Neural progenitor cell (in vitro differentiated cells): ENCODE data around the gene ENO2. TPM values are rescaled to one million over a fixed set of nuclear protein-coding genes. Genes with fewer than 3 reads are reported as not detected.

Experiments
- DNase-seq: peaks from one replicate; pipeline ENCODE4 v3.0.0-alpha.2; 2016; ENCODE audit warnings: low spot score
- H2AFZ ChIP-seq: fragments of 200-600 bp; sonication (generic); replicated peaks from 2 replicates; pipeline ENCODE4 v1.6.1; 2016; ENCODE audit warnings: antibody characterized with exemption
- H3F3A ChIP-seq: fragments of 200-600 bp; sonication (generic); 2 replicates; pipeline ENCODE4 v1.6.1; 2016; ENCODE audit warnings: antibody characterized with exemption, low read depth
- H3K27ac ChIP-seq: fragments of 200-600 bp; sonication (generic); 2 replicates; pipeline ENCODE4 v1.5.1; 2016; ENCODE audit warnings: mild to moderate bottlenecking
- H3K27me3 ChIP-seq: fragments of 200-600 bp; sonication (generic); 2 replicates; pipeline ENCODE4 v1.6.1; 2016; ENCODE audit warnings: mild to moderate bottlenecking, moderate library complexity
- H3K36me3 ChIP-seq: fragments of 200-600 bp; sonication (generic); 2 replicates; pipeline ENCODE4 v1.5.1; 2016
- H3K4me1 ChIP-seq: fragments of 200-600 bp; sonication (generic); 2 replicates; pipeline ENCODE4 v1.6.1; 2016; ENCODE audit warnings: mixed run types
- H3K4me2 ChIP-seq: fragments of 200-600 bp; sonication (generic); 2 replicates; pipeline ENCODE4 v1.6.1; 2016
- H3K4me3 ChIP-seq: fragments of 200-600 bp; sonication (generic); 2 replicates; pipeline ENCODE4 v1.5.1; 2016
- H3K79me2 ChIP-seq: fragments of 200-600 bp; sonication (generic); 2 replicates; pipeline ENCODE4 v1.6.1; 2016; ENCODE audit warnings: low read depth
- H3K9ac ChIP-seq: fragments of 200-600 bp; sonication (generic); 2 replicates; pipeline ENCODE4 v1.6.1; 2016
- H3K9me3 ChIP-seq: fragments of 200-600 bp; sonication (generic); 2 replicates; pipeline ENCODE4 v1.5.1; 2016; ENCODE audit warnings: low read depth
- H4K20me1 ChIP-seq: fragments of 200-600 bp; sonication (generic); 2 replicates; pipeline ENCODE4 v1.6.1; 2016; ENCODE audit warnings: low read depth
- H3K27ac Mint-ChIP-seq: 3 replicates; pipeline ENCODE4 v1.8.0; 2021; ENCODE audit warnings: mixed read lengths
- H3K27me3 Mint-ChIP-seq: 2 replicates; pipeline ENCODE4 v1.8.0; 2022; ENCODE audit warnings: low read depth, mild to moderate bottlenecking, inconsistent platforms, moderate library complexity, mixed read lengths; ENCODE audit not compliant: insufficient read depth
- H3K36me3 Mint-ChIP-seq: 3 replicates; pipeline ENCODE4 v1.8.0; 2021; ENCODE audit warnings: mixed read lengths
- H3K4me1 Mint-ChIP-seq: 3 replicates; pipeline ENCODE4 v1.8.0; 2021; ENCODE audit warnings: mixed read lengths
- H3K4me3 Mint-ChIP-seq: 3 replicates; pipeline ENCODE4 v1.8.0; 2021; ENCODE audit warnings: mild to moderate bottlenecking, moderate library complexity, mixed read lengths
- H3K9me3 Mint-ChIP-seq: 3 replicates; pipeline ENCODE4 v1.8.0; 2020; ENCODE audit warnings: mixed read lengths
- CTCF ChIP-seq: fragments of 200-600 bp; sonication (generic); IDR thresholded peaks from 2 replicates; pipeline ENCODE4 v1.5.1; 2017; ENCODE audit warnings: antibody characterized with exemption, mild to moderate bottlenecking
- EZH2 ChIP-seq: fragments of 200-600 bp; sonication (generic); IDR thresholded peaks from 2 replicates; pipeline ENCODE4 v1.6.1; 2017; ENCODE audit warnings: antibody characterized with exemption, mild to moderate bottlenecking, moderate library complexity
- EZH2phosphoT487 ChIP-seq: fragments of 200-600 bp; sonication (generic); IDR thresholded peaks from 2 replicates; pipeline ENCODE4 v1.6.1; 2017; ENCODE audit warnings: antibody characterized with exemption
- total RNA-seq: library from RNA; depleted of rRNA; stranded (reverse); fragments of >200 nt; gene quantifications from 2 replicates; pipeline ENCODE4 v1.2.3, GENCODE V29; 2015; ENCODE audit warnings: low replicate concordance

Gene ENO2
- total RNA-seq, 1 donor from 2014 or later: 82.2 TPM

- H3K36me3 Mint-ChIP-seq: peaks cover 19% of the 10 kb centered on the region
- no peaks in the 10 kb centered on the region for H3K9me3 Mint-ChIP-seq
These were observed 52.0 kb downstream of the ENO2 start for GRCh38 chr12:6966351-6966750.

GRCh38 chr12:6967651-6968100 is 53.3 kb downstream of the ENO2 start:
- TF ChIP-seq EZH2 (no peak), CTCF (no peak), EZH2phosphoT487 (no peak)
- no peaks in the 10 kb centered on the region for H3K36me3 ChIP-seq
- peak overlapping the region; percentile 55 for H3K4me3 Mint-ChIP-seq

More at GRCh38 chr12:6966351-6966750, 52.0 kb downstream of the ENO2 start:
- Histone ChIP-seq H3K9me3 (no peaks in the 10 kb centered on the region), H3F3A (peaks cover 77% of the 10 kb centered on the region), H3K9ac (no peak overlapping the region), H3K36me3 (no peaks in the 10 kb centered on the region), H3K79me2 (peaks cover 36% of the 10 kb centered on the region), H3K27me3 (no peaks in the 10 kb centered on the region), H3K27ac (no peak overlapping the region), H3K4me2 (no peak overlapping the region), H2AFZ (no peak overlapping the region), H3K4me1 (peaks cover 22% of the 10 kb centered on the region), H4K20me1 (peaks cover 4% of the 10 kb centered on the region), H3K4me3 (no peak overlapping the region)
- DNase-seq: no peak
- no peak for TF ChIP-seq EZH2
- TF ChIP-seq EZH2phosphoT487: no peak
- TF ChIP-seq CTCF: no peak
- Mint-ChIP-seq H3K4me1 (peaks cover 40% of the 10 kb centered on the region), H3K27ac (no peak overlapping the region), H3K4me3 (no peak overlapping the region), H3K27me3 (peaks cover 7% of the 10 kb centered on the region)

GRCh38 chr12:6968426-6968825 is 54.0 kb downstream of the ENO2 start:
- no peak overlapping the region for H3K27ac ChIP-seq
- Mint-ChIP-seq H3K9me3 (no peaks in the 10 kb centered on the region), H3K4me1 (peaks cover 41% of the 10 kb centered on the region), H3K4me3 (peak overlapping the region; percentile 100), H3K27ac (no peak overlapping the region), H3K36me3 (peaks cover 19% of the 10 kb centered on the region), H3K27me3 (peaks cover 6% of the 10 kb centered on the region)
- peaks cover 17% of the 10 kb centered on the region for H3K4me1 ChIP-seq
- DNase-seq: no peak
- H3K4me3 ChIP-seq: no peak overlapping the region
- no peaks in the 10 kb centered on the region for H3K27me3 ChIP-seq
- TF ChIP-seq EZH2 (no peak), EZH2phosphoT487 (no peak), CTCF (no peak)
- peaks cover 56% of the 10 kb centered on the region for H3K79me2 ChIP-seq
- no peak overlapping the region for H3K9ac ChIP-seq
- H3K9me3 ChIP-seq: no peaks in the 10 kb centered on the region
- peaks cover 64% of the 10 kb centered on the region for H3F3A ChIP-seq
- peaks cover 4% of the 10 kb centered on the region for H4K20me1 ChIP-seq
- no peak overlapping the region for H2AFZ ChIP-seq
- H3K36me3 ChIP-seq: no peaks in the 10 kb centered on the region
- H3K4me2 ChIP-seq: no peak overlapping the region

More at GRCh38 chr12:6967651-6968100, 53.3 kb downstream of the ENO2 start:
- Histone ChIP-seq H2AFZ (no peak overlapping the region), H3K79me2 (peaks cover 49% of the 10 kb centered on the region), H3F3A (peaks cover 69% of the 10 kb centered on the region), H3K27ac (no peak overlapping the region), H3K27me3 (no peaks in the 10 kb centered on the region), H3K4me2 (no peak overlapping the region), H3K9ac (no peak overlapping the region), H3K9me3 (no peaks in the 10 kb centered on the region), H3K4me3 (no peak overlapping the region), H4K20me1 (peaks cover 4% of the 10 kb centered on the region), H3K4me1 (peaks cover 22% of the 10 kb centered on the region)
- no peak for DNase-seq
- H3K36me3 Mint-ChIP-seq: peaks cover 19% of the 10 kb centered on the region
- H3K27me3 Mint-ChIP-seq: peaks cover 6% of the 10 kb centered on the region
- H3K4me1 Mint-ChIP-seq: peaks cover 41% of the 10 kb centered on the region
- no peaks in the 10 kb centered on the region for H3K9me3 Mint-ChIP-seq
- H3K27ac Mint-ChIP-seq: no peak overlapping the region
